AG10803 (cell line): ENCODE results near the gene CRLF1.

Experiments used
- DNase-seq: peaks from one replicate; pipeline ENCODE4 v3.0.0; 2010; ENCODE audit warnings: low read depth
- H3K4me3 ChIP-seq: 2 replicates; pipeline ENCODE4 v1.5.1; 2011; ENCODE audit warnings: mild to moderate bottlenecking, low read length, control low read depth
- CTCF ChIP-seq: conservative IDR thresholded peaks from 2 replicates; pipeline ENCODE4 v1.5.1; 2011; ENCODE audit warnings: mild to moderate bottlenecking, low read length, control low read depth, inconsistent platforms

The CRLF1 gene

GRCh38 chr19:18606281-18607225, at the start of gene CRLF1:
CRLF1 (minus strand) TSS chr19:18606799; CDS start chr19:18606656, 143 bp downstream.
- TF ChIP-seq CTCF = no peak
- DNase-seq = no peak

GRCh38 chr19:18655173-18655844, 48.7 kb upstream of the CRLF1 start:
- no peak for DNase-seq
- no peak overlapping the region for H3K4me3 ChIP-seq
- TF ChIP-seq CTCF = no peak

More at GRCh38 chr19:18606281-18607225, at the start of gene CRLF1:
- H3K4me3 ChIP-seq = no peak within 1 kb of the TSS; the same call in 1 of the 2 replicates

GRCh38 chr19:18654469-18654868, 47.9 kb upstream of the CRLF1 start:
- no peak for DNase-seq
- TF ChIP-seq CTCF = no peak
- no peak overlapping the region for H3K4me3 ChIP-seq

GRCh38 chr19:18653853-18654252, 47.3 kb upstream of the CRLF1 start:
- H3K4me3 ChIP-seq = no peak overlapping the region
- DNase-seq = no peak
- no peak for TF ChIP-seq CTCF

- no peak overlapping the region for H3K4me3 ChIP-seq
- TF ChIP-seq CTCF = no peak
- no peak for DNase-seq
These were observed 45.1 kb upstream of the CRLF1 start for GRCh38 chr19:18651733-18652132.

- TF ChIP-seq CTCF = no peak
- DNase-seq = no peak
- no peak overlapping the region for H3K4me3 ChIP-seq
These were observed 44.7 kb upstream of the CRLF1 start for GRCh38 chr19:18651300-18651699.
